ENCODE data around the gene PMFBP1.
"Not testable (repeated sequence)": the region's sequence is repeated elsewhere in the genome, so short reads cannot be mapped to it uniquely, and the experiment has no call there.

The PMFBP1 gene

GRCh38 chr16:72104905-72105304, 67.0 kb downstream of the PMFBP1 start:
- no peak for DNase-seq

DNA sequence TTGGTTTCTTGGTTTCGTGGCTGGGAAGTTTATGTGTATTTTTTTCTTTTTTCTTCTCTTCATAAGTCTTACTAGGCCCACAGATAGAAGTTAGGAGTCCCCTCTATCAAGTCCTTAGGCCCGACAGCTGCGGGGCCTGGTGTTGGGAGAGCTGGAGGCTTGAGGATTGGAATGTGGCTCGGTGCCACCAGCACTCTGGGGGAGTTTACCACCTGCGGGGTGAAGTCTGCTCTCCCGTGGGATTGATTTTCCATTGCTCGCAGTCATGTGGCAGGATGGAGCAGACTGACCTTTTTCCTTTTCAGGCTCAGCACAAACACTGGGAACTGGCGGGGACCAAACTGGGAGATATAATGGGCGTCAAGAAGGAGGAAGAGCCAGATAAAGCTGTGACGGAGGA, 70.8 kb downstream of the PMFBP1 start:
- no peak for DNase-seq

- DNase-seq: no peak
Observed at GRCh38 chr16:72099377-72099818, 72.6 kb downstream of the PMFBP1 start.

DNA sequence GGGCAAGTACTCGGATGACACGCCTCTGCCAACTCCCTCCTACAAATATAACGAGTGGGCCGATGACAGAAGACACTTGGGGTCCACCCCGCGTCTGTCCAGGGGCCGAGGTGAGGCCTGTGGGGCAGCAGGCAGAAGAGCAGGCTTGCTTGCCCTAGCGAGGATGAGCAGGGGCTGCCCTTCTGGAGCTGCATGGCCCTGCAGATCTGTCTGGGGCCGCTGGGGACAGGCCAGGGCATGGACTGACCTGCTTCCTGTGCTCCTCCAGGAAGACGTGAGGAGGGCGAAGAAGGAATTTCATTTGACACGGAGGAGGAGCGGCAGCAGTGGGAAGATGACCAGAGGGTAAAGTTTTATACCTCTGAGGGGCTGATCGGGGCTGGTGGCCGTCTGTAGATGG, 73.0 kb downstream of the PMFBP1 start:
- DNase-seq: no peak

DNA sequence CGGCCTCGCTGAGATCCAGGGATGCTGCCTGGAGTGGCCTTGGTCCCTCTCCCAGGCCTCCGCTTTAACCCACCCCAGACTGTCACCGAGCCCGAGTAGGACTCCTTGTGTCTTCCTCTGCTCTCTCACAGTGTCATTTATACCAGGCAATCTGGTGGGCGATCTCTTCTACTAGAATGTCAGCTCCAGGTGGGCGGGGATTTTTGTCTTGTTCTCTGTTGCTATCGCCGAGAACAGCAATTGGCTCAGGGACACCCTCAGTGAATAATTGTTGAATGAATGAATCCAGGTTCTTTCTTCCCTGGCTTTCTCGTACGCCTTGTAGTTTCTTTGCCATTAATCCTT, 77.7 kb downstream of the PMFBP1 start:
- no peak for DNase-seq

DNA sequence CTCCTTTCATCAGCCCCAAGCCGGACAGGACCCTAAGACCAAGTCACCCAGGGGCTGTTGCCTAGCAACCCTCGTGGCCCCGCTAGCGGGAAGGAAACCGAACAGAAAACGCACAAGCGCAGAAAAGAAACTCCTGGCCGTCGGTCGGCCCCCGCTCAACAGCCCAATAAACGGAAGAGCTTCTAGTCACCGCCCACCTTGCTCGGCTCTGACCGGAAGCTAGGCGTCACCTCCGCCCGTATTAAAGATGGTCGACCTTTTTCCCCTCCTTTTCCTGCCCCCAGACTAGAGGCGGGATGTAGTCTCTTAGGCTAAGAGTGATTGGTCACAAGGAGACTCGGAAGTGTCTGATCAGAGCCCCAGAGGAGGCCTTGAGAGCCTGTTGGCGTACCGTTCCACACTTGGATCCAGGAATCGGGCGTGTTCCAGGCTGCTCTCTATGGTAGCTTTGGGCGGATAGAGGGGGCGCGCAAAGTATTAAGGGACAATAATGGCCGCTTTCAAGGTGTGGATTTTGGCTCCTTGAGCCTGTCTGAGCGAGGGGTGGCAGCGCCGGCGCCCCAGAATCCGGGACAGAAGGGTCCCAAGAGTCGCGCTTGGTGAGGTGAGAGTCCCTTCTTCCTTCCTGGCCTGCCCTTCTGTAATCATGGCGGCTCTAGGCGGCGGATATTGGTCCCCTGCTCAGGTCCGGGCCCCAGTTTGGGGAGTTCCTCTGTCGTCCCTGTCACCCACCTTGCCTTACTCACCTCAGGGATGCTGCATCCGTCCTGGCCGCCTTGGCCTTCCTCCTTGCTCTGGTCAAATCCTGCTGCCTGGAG, 78.3 kb downstream of the PMFBP1 start, which contains the start of the genes DHX38 and TXNL4B:
Gene DHX38 (plus strand): TSS at position 400 of the 818 bp plus-strand sequence. CDS start 2,311 bp downstream, outside the sequence.
Gene TXNL4B (minus strand): TSS at position 173 of the 818 bp plus-strand sequence. CDS start 2,871 bp downstream, outside the sequence.
- DNase-seq: no peak

DNA sequence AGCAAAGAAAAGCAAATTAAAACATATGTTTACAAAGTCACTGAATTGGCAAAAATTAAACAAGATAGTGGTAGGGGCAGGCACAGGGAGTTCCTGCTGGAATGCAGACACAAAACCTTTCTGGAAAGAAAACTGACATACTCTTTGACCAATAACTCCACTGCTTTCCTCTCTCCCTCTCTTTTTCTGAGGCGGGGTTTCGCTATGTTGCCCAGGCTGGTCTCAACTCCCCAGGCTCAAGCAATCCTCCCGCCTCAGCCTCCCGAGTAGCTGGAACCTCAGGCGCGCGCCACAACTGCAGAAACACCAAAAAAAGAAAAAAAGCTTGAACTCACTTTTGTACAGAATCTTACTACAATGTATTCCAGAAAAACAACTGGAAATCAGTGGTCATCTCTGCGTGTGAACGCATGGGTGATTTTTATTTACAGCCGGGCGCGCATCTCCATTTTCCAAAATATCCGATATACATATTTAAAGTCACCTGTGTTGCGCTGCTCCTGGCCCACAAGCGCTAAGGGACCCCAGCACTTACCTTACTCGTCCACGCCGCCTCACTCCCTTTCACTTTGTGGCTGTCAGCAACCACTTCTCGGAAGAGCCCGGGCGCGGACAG, 79.0 kb downstream of the PMFBP1 start:
- DNase-seq: no peak

- DNase-seq: no peak
Observed at GRCh38 chr16:72091217-72091616, 80.7 kb downstream of the PMFBP1 start.

DNA sequence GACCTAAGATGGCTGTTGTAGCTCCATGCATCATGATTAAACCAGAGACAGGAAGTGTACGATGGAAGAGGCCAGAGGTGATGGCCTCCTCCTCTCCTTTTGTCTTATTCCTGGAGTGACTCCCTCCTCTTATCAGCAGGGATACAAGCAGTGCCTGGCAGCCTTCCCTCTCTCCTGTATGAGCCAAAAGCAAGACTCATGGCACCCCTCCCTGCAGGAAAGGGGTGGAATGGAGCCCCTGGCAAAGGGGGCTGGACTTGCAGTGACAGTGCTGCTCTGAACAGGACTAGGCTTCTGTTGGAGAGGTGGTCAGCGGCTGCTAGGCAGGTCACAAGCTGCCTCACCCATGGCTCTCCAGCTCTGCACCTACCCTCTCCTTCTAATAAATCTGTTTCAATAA, 87.0 kb downstream of the PMFBP1 start:
- DNase-seq: no peak

DNA sequence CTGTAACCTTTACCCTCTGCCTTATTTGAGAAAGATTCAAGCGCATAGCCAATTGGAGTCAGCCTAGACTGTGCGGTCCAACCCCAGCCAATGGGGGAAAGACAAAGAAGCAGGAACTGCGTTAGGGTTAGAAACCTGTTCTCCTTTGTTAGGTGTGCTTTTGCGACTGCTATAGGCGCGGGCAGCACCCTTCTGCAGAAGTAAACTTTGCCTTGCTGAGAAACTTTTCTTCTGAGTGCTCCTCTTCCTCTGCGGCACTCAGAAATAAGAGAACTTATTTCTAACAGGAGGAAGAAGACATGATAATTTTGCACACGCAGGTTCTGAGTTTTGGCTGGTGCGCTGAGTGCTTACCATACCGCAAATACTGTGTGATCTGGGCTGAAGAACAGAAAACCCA, 87.5 kb downstream of the PMFBP1 start:
- no peak for DNase-seq

DNA sequence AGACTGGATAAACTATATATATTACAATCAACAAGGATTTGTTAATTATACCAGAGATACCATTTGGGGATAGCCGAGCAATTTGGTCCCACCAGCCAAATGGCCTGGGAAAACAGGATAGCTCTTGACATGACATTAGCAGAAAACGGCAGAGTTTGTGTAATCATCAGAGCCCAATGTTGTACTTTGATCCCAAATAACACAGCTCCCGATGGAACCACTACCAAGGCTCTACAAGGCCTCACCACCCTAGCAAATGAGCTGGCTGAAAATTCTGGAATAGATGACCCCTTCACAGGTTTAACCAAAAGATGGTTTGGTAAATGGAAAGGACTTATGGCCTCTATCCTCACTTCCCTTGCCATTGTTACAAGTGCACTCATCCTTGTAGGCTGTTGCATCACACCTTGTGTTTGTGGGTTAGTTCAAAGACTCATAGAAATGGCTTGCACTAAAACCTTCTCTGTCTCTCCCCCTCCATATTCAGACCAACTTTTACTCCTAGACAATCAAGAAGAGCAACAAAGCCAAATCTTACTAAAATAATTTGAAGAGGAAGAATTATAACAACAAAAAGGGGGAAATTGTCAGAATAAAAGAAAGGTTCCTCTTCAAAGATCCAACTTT, 88.1 kb downstream of the PMFBP1 start:
- DNase-seq: no peak

DNA sequence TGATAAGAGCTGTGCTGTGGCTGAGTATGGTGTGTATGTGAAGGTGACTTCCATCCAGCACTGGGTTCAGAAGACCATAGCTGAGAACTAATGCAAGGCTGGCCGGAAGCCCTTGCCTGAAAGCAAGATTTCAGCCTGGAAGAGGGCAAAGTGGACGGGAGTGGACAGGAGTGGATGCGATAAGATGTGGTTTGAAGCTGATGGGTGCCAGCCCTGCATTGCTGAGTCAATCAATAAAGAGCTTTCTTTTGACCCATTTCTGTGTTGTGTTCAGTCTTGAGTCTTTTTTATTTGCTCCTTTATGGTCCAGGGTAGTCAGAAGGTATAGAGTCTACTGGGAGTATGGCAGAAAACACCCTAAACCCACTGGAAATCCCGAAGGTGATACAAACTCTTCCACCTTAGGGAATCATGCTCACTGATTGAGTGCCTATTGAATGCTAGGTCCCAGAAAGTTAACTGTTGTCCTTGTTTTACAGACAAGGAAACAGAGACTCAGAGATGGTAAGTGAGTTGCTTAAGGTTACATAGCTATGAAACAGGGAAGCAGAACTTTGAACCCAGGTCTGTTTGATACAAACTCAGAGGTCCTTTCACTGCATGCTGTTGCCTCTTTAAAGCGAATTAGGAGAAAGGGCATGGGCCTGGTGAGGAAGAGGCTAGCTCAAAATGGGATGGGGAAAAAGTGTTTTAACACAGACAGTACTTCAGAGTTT, 94.8 kb downstream of the PMFBP1 start:
- not testable (repeated sequence) for DNase-seq

GRCh38 chr16:72075067-72075466, 96.9 kb downstream of the PMFBP1 start:
- DNase-seq: not testable (repeated sequence)

DNA sequence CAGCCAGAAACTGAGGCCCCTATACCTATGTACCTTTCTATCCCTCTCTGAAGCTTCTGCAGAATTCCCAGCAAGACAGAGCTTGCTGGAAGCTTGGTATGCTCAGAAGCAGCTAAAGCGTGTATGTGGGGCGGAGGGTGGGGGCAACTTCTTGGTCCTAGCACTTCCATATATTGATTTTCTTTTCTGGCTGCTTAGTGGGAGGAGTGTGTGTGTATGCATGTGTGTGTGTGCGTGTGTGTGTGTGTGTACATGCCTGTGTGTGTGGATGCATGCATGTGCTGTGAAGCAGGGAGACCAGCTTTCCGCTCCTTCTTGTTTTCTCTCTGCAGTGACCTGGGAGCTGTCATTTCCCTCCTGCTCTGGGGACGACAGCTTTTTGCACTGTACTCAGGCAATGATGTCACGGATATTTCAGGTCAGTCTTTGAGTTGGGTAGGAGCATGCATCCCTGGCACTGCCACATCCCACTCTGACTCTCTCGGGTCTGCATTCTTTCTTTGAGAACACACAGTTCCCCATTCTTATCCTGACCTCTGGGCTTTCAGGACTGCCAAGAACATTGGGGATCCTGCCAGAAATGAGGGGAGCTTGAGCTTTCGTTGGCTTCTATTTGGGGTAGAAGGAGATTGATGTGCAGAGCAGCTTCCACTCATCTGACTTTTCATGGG, 98.3 kb downstream of the PMFBP1 start:
- DNase-seq: no peak

GRCh38 chr16:72072514-72073342, 99.2 kb downstream of the PMFBP1 start:
- no peak for DNase-seq
